ENCODE data around the gene KLHL2.

Gene KLHL2

DNA sequence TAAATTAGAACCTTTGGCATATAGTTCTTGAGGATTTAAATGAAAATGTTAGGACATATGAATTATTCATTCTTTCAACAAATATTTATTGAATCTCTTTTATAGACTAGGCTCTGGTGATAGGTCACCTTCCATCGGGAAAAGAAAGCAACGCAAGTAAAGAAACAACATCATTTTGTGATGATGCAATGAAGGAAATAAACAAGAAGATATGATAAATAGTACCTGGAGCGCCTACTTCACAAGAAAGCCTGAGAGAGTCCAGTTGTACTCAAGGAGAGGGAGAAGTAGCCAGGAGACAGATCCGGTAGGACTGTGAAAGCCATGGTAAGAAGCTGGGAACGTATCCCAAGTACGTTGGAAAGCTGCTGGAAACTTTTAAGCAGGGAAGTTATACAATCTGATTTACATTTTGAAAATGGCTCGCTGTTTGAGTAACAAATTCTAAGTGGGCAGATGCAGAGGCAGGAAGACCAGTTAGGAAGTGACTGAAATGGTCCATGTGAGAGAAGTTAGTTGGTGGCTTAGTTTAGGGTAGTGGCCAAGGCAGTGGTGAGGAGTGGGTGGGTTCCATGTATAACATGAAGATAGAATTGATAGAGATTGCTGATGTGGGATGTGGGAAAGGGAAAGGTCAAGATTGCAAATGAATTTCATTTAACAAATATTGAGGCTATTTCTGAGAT, 153.8 kb downstream of the KLHL2 start:
- DNase-seq (ENCODE audit: extremely low read depth in 1 of 2, low read depth in 1 of 2), result no peak

DNA sequence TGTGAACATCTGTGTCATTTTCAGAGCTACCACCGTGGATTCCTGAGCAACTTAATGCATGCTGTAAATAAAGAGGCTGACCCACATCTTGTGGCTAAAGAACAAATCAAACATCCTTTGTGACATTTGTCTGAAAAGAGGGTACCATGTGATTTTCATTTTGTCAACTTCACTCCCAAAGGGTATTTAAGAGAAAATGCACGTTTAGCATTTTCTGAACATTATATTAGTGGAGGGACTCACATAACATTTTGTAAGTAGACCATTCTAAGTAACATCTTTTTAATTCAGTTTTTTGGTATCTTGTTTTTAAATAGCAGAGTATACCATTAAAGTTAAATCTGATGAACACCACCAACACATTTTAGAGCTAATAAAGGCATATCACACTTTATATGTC, 154.4 kb downstream of the KLHL2 start:
- no peak for DNase-seq (ENCODE audit: extremely low read depth in 1 of 2, low read depth in 1 of 2)

DNA sequence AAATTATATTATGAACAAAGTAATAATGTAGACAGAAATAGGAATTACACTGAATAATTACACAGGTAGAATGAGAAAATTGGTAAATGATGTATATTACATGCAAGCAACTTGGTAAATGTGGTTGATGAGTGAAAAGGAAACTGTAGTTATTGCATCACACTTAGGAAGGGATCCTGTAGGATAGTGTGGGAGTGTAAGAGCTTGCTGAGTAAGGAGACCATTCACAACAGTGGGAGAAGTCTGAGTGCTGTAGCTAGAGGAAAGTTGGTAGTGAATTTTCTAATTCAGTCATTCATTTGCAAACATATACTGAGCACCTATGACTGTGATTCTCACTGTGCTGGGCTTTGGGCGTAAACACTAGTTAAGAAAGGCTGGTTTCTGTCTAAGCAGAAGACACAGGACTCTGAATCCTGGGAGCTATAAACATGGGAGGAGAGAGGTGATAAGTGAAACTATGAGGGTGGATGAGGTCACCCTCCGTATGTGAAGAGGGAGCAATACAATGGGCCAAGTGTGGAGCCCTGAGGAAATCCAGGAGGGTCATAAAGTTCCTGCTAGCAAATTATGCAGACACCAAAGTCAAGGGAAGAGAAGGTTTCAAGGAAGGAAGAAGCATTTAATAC, 157.2 kb downstream of the KLHL2 start:
- no peak for DNase-seq (ENCODE audit: extremely low read depth in 1 of 2, low read depth in 1 of 2)

DNA sequence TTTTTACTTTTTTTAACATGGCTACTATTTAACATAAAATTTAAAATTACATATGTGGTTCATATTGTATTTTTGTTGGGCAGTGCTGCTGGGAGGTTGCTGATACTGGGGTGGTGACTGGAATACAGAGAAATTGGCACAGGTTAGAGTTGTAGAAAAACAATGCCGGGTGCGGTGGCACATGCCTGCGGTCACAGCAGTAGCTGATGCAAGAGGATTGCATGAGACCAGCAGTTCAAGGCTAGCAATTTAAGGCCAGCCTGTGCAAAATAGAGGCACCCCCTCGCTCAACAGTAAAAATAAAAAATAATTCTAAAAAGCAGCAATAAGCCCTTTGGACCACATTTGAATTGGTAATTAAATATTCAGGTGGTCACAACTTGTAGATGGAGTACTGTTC, 159.7 kb downstream of the KLHL2 start:
- DNase-seq (ENCODE audit: extremely low read depth in 1 of 2, low read depth in 1 of 2), result no peak

DNA sequence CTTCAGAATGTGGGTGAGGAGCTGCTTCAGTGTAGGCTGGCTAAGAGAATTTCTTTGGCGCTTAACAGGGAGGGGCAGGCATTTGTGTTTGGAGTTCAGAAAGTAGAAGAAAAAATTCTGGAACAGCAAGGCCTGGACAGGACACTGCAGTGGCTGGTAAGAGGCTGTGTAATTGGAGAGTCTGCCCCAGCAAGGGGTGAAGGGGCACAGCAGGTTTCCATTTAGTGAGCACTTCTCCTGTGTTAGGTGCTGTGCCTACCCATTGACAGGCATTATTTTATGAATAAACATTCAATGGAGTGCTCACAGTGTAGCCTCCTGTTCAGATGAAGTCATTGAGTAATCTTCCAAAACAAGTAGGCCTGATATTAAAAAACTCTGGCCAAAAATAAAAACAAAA, 160.8 kb downstream of the KLHL2 start:
- DNase-seq (ENCODE audit: extremely low read depth in 1 of 2, low read depth in 1 of 2), result no peak

DNA sequence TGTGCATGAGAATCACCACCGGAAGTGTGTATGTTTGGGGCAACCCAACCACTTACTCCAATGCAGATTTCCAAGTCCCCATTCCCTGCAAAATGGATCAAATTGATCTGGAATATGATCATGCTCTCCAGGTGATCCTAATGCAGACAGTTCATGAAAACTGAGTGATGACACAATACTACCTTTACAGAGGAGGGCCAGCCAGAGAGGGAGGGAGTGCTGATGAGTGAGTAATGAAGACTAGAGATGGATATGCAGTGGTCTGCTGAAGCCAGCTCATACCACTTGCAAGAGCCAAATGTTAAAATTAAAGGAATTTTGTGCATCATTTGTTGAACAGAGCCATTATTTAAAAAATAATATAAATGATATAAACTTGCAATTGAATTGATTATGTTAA, 161.2 kb downstream of the KLHL2 start:
- DNase-seq (ENCODE audit: extremely low read depth in 1 of 2, low read depth in 1 of 2), result no peak

DNA sequence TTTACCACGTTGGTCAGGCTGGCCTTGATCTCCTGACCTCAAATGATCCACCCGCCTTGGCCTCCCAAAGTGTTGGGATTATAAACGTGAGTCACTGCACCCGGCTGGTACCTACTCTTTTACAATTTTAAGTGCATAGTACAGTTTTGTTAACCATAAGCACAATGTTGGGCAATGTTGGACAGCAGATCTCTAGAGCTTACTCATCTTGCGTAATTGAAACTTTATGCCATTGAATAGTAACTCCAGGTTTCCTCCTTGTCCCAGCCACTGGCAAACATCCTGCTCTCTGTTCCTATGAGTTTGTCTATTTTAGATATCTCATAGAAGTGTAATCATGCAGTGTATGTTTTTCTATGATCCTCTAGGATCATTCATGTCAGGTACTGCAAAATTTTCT, 162.2 kb downstream of the KLHL2 start:
- DNase-seq (ENCODE audit: extremely low read depth in 1 of 2, low read depth in 1 of 2), result no peak

DNA sequence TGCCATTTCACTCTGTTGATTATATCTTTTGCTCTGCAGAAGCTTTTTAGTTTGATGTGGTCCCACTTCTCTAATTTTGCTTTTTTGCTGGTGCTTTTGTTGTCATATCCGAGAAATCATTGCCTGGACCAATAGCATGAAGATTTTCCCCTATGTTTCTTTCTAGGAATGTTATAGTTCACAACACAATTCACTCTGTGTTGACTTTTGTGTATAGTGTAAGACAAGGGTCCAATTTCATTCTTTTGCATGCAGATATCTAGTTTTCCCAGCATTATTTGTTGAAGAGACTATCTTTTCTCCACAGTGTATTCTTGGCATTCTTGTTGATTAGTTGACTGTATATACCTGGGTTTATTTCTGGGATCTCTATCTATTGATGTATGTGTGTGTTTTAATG, 163.2 kb downstream of the KLHL2 start:
- no peak for DNase-seq (ENCODE audit: extremely low read depth in 1 of 2, low read depth in 1 of 2)
